Measurements from ENCODE around the gene UVRAG. TPM values are rescaled to one million over a fixed set of nuclear protein-coding genes. Genes with fewer than 3 reads are reported as not detected.

Gene UVRAG
- total and polyA plus RNA-seq, 12 donors, result 5.0 to 18.3 (median 13.4) TPM

DNA sequence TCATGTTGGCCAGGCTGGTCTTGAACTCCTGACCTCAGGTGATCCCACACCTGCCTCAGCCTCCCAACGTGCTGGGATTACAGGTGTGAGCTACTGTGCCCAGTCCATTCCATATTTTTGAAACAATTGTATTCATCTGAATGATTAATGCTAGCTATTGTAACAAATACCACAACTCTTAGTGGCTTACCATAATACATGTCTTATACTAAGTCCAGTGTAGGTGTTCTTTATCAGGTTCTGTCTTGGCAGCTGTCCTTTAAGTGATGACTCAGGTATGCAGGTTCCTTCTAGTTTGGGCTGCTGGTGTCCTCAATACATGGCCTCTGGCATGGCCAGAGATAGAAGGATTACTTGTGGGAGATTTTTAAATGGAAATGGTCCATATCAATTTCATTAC lies 39.0 kb downstream of the UVRAG start:
- ATAC-seq (no peak), DNase-seq (no peak)
- Histone ChIP-seq H3K4me3 (no peak overlapping the region), H3K36me3 (peaks cover 0 to 37% (median 0%) of the 10 kb centered on the region in 9 donors), H3K27ac (no peak overlapping the region), H3K9me3 (no peaks in the 10 kb centered on the region), H3K4me1 (peaks cover 9 to 39% (median 30%) of the 10 kb centered on the region in 9 donors), H3K27me3 (no peaks in the 10 kb centered on the region)
- intact Hi-C loops (cut with DNase I), result no loop called here
- no peak for TF ChIP-seq CTCF (IDR thresholded peaks at IDR 0.05)
- 90 to 91% methylated on average over 1 of the region's 1 CpG for whole genome bisulfite sequencing, 2 donors

DNA sequence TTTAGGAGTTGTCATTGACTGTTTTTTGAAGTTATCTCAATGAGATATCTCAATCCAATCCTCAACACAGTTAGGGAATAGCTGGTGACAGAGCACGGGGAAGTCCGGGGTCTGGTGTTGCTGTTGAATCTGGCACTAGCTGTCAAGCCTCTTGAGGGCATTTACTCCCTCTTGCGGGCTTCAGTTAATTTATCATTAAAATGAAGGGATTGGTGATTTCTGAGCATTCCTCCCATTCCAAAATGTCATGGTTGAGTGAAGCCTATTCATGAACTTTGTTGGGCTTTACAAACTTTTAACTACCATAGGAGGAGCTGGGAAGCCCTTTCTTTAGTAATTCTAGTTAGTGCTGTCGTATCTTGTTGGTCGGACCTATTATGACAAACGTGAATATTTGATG lies 40.2 kb downstream of the UVRAG start:
- H3K4me1 ChIP-seq, result peaks cover 7 to 29% (median 23%) of the 10 kb centered on the region in 9 donors
- 86% methylated on average over 6 of the region's 6 CpGs for WGBS, 2 donors
- DNase-seq, result no peak
- ATAC-seq, result no peak
- H3K36me3 ChIP-seq, result peaks cover 0 to 37% (median 0%) of the 10 kb centered on the region in 9 donors
- no peak overlapping the region for H3K27ac ChIP-seq
- intact Hi-C loops (cut with DNase I), result no loop called here
- TF ChIP-seq CTCF (IDR thresholded peaks at IDR 0.05), result no peak
- H3K4me3 ChIP-seq, result no peak overlapping the region
- no peaks in the 10 kb centered on the region for H3K27me3 ChIP-seq
- H3K9me3 ChIP-seq, result no peaks in the 10 kb centered on the region

DNA sequence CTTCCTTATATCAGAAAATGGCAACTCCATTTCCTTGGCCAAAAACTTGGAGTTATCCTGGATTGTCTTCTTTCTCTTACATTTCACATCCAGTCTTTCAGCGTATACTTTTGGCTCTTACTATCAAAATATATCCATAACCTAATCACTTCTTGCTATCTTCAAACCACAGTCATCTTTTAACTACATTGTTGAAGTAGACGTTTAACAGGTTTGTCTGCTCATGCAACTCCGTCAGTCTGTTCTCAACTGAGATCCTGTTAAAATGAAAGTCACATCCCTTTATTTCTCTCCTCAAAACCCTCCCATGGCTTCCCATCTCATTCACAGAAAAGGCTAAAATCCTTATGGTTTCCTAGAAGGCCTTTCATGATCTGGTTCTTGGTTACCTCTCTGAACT lies 41.9 kb downstream of the UVRAG start:
- DNase-seq, result no peak
- intact Hi-C loops (cut with DNase I), result no loop called here
- Histone ChIP-seq H3K27me3 (no peaks in the 10 kb centered on the region), H3K4me3 (no peak overlapping the region), H3K4me1 (peaks cover 0 to 12% (median 8%) of the 10 kb centered on the region in 9 donors), H3K9me3 (no peaks in the 10 kb centered on the region), H3K36me3 (peaks cover 0 to 39% (median 0%) of the 10 kb centered on the region in 9 donors), H3K27ac (no peak overlapping the region)
- no peak for TF ChIP-seq CTCF (IDR thresholded peaks at IDR 0.05)
- ATAC-seq, result no peak
- 93 to 94% methylated on average over 3 of the region's 3 CpGs for WGBS, 2 donors

DNA sequence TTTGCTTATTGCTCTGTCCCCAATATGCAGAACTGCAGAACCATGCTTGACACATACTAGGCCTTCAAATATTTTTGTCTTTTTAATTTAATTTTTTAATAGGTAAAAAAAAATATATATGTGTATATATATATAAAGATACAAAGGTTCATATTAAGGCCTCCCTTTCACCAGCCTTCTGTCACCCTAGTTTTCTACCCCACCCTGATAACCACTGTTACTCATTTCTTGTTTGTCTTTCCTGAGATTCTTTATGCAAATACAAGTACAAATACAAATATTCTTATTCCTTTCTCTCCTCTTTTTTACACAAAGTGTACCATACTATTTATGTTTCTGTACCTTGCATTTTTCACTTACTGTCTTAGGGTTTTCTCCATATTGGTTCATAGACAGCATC lies 43.0 kb downstream of the UVRAG start:
- peaks cover 0 to 39% (median 0%) of the 10 kb centered on the region in 9 donors for H3K36me3 ChIP-seq
- H3K27me3 ChIP-seq, result no peaks in the 10 kb centered on the region
- no peaks in the 10 kb centered on the region for H3K9me3 ChIP-seq
- no peak overlapping the region for H3K27ac ChIP-seq
- DNase-seq (no peak), ATAC-seq (no peak)
- H3K4me1 ChIP-seq, result peaks cover 0 to 12% (median 8%) of the 10 kb centered on the region in 9 donors
- H3K4me3 ChIP-seq, result no peak overlapping the region
- intact Hi-C loops (cut with DNase I), result no loop called here
- no peak for TF ChIP-seq CTCF (IDR thresholded peaks at IDR 0.05)
